Activated CD4-positive, alpha-beta T cell treated with anti-CD3 and anti-CD28 coated beads, Interleukin-2, Interleukin-6, amounts not matched to agents 100 ng/mL and 50 ng/mL, durations not matched to agents 16 hours and 8 hours (primary cell): Measurements from ENCODE around the gene JMJD8.

Experiments used
- DNase-seq: peaks from one replicate; pipeline ENCODE4 v3.0.0-alpha.2; 2020

The JMJD8 gene

GRCh38 chr16:637081-638018, 46.8 kb downstream of the JMJD8 start:
- DNase-seq = peak; percentile 95

GRCh38 chr16:636206-637080, 47.7 kb downstream of the JMJD8 start, which contains the start of gene METTL26:
METTL26 (minus strand) TSS chr16:636305; CDS start chr16:636290, 15 bp downstream.
- peak; percentile 96 for DNase-seq

- no peak for DNase-seq
These were observed 48.4 kb downstream of the JMJD8 start for GRCh38 chr16:635573-636205.

- DNase-seq = no peak
These were observed 49.1 kb downstream of the JMJD8 start for GRCh38 chr16:634996-635395.

GRCh38 chr16:634051-634670, 50.0 kb downstream of the JMJD8 start:
- DNase-seq = no peak

- DNase-seq = no peak
These were observed 50.6 kb downstream of the JMJD8 start for GRCh38 chr16:633336-634050.

- DNase-seq = no peak
These were observed 51.4 kb downstream of the JMJD8 start for GRCh38 chr16:632486-633335.

GRCh38 chr16:631808-632358, 52.3 kb downstream of the JMJD8 start:
- DNase-seq = no peak
